HG03457 (cell line): Measurements from ENCODE around the gene SMIM3.
"Not testable (repeated sequence)": the region's sequence is repeated elsewhere in the genome, so short reads cannot be mapped to it uniquely, and the experiment has no call there.

Experiments
- ATAC-seq: cut with Tn5 transposase; IDR thresholded peaks from one replicate; pipeline ENCODE4 v1.9.1; 2021; ENCODE audit warnings: moderate number of reproducible peaks; ENCODE audit not compliant: unreplicated experiment

SMIM3 gene

DNA sequence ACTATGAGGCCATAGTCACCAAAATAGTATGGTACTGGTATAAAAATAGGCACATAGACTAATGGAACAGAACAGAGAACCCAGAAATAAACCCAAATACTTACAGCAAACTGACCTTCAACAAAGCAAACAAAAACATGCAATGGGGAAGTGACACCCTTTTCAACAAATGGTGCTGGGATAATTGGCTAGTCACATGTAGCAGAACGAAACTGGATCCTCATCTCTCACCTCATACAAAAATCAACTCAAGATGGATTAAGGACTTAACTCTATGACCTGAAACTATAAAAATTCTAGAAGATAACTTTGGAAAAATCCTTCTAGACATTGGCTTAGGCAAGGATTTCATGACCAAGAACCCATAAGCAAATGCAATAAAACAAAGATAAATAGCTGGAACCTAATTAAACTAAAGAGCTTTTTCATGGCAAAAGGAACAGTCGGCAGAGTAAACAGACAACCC, 14.9 kb downstream of the SMIM3 start:
- ATAC-seq = not testable (repeated sequence)

DNA sequence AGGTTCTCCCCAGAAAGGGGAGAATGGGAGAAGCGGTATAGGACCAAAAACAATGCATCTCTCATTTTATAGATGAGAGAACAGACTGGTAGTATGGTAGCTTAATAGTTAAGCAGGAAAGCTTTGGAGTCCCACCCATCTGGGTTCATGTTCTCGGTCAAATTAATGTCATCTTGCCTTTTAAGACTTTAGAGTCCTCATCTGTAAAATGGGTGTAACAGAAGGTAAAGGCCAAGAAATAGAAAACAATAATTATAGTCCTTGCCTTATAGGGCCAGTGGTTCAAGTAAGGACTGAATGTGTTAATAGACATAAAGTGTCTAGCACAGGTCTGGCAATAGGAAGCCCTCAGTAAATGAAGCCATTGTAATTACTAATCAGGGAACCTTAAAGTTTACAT, 16.4 kb downstream of the SMIM3 start:
- no peak for ATAC-seq

DNA sequence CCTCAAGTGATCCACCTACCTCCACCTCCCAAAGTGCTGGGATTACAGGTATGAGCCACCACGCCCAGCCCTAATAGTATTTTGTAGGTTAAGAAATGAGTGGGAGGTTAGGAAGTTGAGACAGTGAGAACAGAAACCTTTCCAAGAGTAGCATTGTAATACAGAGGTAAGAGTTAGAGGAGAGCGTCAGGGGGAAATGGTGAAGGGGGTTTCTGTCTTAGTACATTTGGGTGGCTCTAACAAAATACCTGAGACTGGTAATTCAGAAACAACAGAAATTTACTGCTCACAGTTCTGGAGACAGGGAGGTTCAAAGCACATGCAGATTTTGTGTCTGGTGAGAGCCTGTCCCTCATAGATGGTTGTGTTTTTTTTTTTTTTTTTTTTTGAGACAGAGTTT, 18.8 kb downstream of the SMIM3 start:
- no peak for ATAC-seq

DNA sequence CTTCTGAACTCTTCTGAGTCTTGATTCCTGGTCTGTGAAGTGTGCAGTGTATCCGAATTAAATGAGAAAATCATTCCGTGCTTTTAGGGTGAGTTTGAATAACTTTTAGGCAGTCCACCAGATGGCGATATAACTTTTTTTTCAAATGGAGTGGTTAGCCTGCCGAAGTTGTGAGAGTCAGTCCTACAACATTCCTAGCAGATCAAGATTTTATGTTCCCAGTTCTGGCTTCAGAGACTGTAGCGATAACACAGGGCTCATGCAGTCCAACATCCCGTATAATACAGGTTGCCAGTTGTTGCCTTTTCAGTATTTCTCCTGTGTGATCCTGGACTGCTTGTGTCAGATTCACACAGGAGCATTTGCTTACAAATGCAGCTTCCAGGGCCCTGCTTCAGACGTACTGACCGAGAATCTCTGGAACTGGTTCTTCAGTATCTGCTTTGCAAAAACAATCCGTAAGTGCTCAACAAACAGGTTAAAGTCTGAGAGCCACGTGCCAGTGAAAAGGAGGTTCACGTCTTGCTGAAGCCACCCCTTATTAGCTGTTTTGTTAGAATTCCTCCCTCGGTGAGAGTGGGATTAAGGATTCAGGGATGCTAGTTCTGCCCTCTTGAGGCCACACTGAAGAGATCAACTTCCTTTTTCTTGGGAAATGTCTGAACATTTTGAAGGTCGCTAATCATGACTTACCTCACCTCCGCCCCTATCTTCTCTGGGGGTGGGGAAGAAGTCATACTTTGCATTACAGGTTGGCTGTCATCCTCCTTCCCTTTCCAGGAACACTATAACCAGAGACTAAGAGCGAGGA, 22.8 kb downstream of the SMIM3 start:
- ATAC-seq = no peak

DNA sequence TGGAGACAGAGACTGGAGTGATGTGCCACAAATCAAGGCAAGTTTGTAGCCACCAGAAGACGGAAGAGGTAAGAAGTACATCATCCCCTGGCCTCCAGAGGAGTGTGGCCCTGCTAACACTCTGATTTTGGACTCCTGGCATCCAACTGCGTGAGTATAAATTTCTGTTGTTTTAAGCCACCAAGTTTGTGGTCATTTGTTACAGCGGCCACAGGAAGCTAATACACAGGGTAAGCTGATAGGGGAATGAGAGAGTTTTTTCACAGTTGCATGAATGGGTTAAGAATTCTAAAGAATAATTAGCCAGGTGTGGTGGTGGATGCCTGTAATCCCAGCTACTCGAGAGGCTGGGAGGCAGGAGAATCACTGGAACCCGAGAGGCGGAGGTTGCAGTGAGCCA, 25.8 kb downstream of the SMIM3 start:
- no peak for ATAC-seq

DNA sequence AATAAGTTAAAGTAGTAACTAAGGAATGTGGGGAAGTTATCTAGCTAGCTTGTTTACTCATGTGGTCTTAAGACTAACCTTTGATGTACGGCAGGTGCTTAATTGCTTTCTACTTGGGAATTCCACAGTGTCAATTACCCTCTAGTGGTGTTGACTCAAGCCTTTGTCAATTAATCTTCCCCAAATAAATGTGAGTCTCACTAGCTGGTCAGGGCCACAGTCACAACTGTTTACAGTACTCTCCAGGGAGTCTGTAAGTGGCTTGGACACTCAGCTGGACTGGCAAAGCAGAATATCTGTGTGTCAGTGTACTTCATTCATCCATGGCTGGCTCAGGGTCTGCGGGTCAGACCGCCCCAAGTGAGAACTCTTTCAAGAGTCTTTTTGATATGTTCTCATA, 30.8 kb downstream of the SMIM3 start:
- no peak for ATAC-seq

DNA sequence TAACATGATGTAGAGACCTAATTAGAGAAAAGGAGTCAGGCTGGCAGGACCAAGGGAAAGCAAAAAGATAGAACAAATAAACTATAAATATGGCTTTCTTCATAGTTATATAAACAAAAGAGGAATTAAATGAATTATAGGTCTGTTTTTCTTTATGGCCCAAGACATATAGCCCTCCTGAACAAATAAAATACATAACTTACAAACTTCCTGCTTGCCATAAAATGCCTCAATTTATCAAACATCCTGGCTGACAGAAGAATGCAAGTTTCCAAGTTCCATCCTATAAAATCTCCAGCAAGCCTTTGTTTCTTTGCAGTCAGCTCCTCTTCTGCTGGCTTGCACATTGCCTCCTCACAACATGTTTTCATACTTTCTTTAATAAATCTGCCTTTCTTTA, 36.5 kb downstream of the SMIM3 start:
- ATAC-seq = no peak

DNA sequence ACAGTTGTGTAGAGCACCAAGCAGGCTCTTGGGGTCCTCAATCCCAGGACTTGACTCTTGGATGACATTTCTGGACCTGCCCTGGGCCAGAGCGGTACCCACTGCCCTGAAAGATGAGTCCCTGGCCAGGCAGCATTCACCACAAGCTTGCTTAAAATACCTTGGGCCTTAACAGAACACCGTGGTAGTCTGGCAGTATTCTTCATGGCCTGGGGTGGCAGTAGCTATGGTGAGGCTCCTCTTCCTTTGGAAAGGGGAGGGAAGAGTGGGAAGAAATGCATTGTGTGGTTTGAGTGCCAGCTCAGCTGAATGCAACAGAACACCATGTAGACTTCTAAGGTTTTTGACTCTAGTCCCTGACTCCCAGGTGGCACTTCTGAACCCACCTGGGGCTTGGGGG, 38.4 kb downstream of the SMIM3 start:
- ATAC-seq = no peak

DNA sequence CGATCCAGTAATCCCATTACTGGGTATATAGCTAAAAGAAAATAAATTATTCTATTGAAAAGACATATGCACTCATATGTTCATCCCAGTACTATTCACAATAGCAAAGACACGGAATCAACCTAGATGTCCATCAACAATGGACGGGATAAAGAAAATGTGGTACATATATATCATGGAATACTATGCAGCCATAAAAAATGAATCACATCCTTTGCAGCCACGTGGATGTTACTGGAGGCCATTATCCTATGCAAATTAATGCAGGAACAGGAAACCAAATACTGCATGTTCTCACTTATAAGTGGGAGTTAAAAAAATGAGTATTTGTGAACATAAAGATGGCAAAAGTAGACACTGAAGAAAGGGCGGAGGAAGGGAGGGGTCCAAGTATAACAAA, 51.2 kb downstream of the SMIM3 start:
- no peak for ATAC-seq

DNA sequence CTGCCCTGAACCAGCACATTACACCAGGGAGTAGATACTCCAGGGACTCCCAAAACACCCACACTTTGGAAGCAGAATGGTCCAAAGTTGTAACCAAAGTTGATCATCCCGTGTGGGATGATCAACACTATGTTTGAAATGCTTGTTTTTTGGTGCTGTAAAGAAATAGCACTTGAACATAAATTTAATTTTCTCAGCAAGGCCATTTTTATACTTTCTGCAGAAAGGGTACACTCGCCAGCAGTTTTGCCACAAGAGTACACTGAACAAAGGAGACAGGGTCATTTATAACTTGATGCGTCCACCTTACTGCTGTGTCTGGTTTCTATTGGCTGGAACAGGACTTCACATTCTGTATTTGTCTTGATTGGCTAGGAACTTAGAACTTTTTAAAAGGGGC, 53.3 kb downstream of the SMIM3 start:
- ATAC-seq = not testable (repeated sequence)

DNA sequence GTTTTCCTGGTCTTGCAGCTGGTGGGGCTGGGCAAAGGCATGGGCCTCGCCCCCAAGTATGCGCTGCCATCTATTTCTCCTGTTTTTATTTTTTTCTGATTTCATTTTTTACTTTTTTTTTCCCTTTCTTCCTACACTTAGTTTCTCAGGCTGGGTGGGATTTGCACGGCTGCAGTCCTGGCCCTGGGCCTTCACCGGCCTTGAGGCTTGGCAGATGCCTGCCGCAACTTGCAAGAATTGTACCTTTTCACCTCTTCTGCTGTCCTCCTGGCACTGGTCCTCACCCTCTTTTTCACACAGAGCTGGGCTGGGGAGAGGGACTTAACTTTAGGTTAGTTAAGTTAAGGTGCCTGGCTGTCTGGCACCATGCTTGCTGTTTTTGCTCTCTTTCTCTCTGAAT, 57.5 kb downstream of the SMIM3 start:
- no peak for ATAC-seq

DNA sequence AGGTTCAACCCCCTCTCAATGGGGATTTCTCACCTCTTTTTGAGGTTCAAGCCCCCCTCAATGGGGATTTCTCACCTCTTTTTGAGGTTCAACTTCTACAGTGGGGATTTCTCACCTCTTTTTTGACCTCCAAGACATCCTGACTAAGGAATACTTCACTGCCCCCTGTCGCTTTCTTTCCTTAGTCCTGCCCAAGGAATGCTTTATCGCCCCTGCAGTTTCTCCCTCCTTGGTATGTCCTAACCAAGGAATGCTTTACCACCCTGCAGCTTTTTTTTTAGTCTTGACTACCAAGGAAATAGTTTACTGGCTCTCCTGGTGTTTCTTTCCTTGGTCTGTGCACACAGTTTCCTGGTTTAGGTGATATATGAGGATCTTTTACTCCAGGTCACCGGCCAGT, 58.1 kb downstream of the SMIM3 start:
- no peak for ATAC-seq

DNA sequence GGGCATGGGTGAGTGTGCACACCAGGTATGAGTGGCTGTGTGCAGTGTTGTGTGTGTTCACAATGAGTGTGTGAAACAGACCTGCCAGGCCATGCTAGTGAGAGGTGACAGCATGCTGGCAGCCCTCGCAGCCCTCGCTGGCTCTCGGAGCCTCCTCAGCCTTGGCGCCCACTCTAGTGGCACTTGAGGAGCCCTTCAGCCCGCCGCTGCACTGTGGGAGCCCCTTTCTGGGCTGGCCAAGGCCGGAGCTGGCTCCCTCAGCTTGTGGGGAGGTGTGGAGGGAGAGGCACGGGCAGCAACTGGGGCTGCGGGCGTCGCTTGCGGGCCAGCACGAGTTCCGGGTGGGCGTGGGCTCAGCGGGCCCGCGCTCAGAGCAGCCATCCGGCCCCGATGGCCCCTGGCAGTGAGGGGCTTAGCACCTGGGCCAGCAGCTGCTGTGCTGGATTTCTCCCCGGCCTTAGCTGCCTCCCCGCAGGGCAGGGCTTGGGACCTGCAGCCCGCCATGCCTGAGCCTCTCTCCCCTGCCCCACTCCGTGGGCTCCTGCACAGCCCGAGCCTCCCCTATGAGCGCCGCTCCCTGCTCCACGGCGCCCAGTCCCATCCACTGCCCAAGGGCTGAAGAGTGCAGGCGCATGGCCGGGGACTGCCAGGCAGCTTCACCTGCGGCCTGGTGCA, 66.8 kb downstream of the SMIM3 start:
- not testable (repeated sequence) for ATAC-seq

DNA sequence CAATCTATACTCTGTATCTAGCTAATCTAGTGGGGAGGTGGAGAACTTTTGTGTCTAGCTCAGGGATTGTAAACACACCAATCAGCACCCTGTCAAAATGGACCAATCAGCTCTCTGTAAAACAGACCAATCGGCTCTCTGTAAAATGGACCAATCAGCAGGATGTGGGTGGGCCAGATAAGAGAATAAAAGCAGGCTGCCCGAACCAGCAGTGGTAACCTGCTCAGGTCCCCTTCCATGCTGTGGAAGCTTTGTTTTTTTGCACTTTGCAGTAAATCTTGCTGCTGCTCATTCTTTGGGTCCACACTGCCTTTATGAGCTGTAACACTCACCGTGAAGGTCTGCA, 67.7 kb downstream of the SMIM3 start, which contains the start of gene IRGM:
Gene IRGM (plus strand): TSS at position 214 of the 346 bp plus-strand sequence. CDS start 1,603 bp downstream, outside the sequence.
- ATAC-seq = not testable (repeated sequence)
